RWPE1 (cell line): ENCODE measurements around the gene KRTAP9-7.
"Not testable (repeated sequence)": the region's sequence is repeated elsewhere in the genome, so short reads cannot be mapped to it uniquely, and the experiment has no call there.

Experiments
- CTCF ChIA-PET: fragments of 350-600 bp; sonication (Branson Sonifier 250); formaldehyde crosslinking; extraction: SDS; loops from one replicate; lab custom pipeline; 2021; lab: Yijun Ruan, JAX
- POLR2A ChIA-PET: fragments of 400-600 bp; formaldehyde crosslinking; extraction: SDS; loops from one replicate; lab custom pipeline; 2020; ENCODE audit warnings: antibody characterized with exemption; ENCODE audit not compliant: low non-redundant PET; lab: Yijun Ruan, JAX
- DNase-seq: peaks from one replicate; pipeline ENCODE4 v3.0.0; 2012; ENCODE audit warnings: low spot score
- H3K27ac ChIP-seq: fragments of 450-650 bp; 2 replicates; pipeline ENCODE4 v1.5.1; 2017
- TF ChIP-seq, protein P1 (sequence below): fragments of 450-650 bp; conservative IDR thresholded peaks from 2 replicates; pipeline ENCODE4 v1.5.1; 2017; ENCODE audit warnings: low read depth, mild to moderate bottlenecking

The KRTAP9-7 gene

DNA sequence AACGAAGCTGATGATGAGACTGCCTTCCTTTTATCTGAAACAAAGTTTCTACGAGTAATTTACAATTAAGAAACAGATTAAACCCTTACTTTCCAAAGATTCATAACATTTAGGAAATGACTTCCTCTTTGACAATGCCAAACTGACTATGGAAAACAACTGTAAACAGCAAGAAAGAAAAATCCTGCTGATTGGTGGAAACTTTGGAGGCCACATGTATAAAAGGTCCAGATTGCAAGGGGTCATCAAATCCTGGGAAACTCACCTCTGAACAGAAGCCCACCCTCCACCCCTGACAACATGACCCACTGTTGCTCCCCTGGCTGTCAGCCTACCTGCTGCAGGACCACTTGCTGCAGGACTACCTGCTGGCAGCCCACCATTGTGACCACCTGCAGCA lies 10.4 kb upstream of the KRTAP9-7 start, which contains the start of gene KRTAP9-6:
KRTAP9-6 (plus strand) TSS at position 301 of the 400 bp plus-strand sequence; CDS start at position 301, 0 bp downstream.
- H3K27ac ChIP-seq, result no peak within 1 kb of the TSS
- POLR2A ChIA-PET, result no interaction called here
- CTCF ChIA-PET, result no interaction called here
- no peak for DNase-seq
- TF ChIP-seq, protein P1, sequence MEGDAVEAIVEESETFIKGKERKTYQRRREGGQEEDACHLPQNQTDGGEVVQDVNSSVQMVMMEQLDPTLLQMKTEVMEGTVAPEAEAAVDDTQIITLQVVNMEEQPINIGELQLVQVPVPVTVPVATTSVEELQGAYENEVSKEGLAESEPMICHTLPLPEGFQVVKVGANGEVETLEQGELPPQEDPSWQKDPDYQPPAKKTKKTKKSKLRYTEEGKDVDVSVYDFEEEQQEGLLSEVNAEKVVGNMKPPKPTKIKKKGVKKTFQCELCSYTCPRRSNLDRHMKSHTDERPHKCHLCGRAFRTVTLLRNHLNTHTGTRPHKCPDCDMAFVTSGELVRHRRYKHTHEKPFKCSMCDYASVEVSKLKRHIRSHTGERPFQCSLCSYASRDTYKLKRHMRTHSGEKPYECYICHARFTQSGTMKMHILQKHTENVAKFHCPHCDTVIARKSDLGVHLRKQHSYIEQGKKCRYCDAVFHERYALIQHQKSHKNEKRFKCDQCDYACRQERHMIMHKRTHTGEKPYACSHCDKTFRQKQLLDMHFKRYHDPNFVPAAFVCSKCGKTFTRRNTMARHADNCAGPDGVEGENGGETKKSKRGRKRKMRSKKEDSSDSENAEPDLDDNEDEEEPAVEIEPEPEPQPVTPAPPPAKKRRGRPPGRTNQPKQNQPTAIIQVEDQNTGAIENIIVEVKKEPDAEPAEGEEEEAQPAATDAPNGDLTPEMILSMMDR, result no peak

DNA sequence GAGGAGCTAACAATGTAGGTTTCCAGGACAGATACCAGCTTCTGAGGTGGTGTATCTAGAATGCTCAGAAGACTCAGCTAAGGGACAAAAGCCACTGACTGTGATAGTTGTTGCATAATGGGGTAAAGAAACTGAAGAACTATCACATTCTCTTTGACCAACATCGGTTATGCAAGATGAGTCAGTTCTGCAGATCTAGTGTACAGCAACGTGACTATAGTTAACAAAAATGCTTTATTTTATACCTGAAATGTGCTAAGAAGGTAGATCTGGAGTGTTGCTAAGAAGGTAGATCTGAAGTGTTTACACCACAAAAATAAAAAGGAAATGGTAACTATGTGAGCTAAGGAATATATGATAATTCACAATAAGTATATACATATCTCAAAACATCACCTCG lies 7.8 kb upstream of the KRTAP9-7 start:
- ChIA-PET POLR2A (no interaction called here), CTCF (no interaction called here)
- no peak for DNase-seq
- TF ChIP-seq, protein P1, result no peak
- H3K27ac ChIP-seq, result no peak overlapping the region

DNA sequence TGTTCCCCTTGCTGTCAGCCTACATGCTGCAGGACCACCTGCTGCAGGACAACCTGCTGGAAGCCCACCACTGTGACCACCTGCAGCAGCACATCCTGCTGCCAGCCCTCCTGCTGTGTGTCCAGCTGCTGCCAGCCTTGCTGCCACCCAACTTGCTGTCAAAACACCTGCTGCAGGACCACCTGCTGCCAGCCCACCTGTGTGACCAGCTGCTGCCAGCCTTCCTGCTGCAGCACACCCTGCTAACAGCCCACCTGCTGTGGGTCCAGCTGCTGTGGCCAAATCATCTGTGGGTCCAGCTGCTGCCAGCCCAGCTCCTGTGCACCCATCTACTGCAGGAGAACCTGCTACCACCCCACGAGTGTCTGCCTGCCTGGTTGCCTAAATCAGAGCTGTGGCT lies 4.2 kb upstream of the KRTAP9-7 start:
- POLR2A ChIA-PET, CTCF ChIA-PET, H3K27ac ChIP-seq: not testable (repeated sequence)

DNA sequence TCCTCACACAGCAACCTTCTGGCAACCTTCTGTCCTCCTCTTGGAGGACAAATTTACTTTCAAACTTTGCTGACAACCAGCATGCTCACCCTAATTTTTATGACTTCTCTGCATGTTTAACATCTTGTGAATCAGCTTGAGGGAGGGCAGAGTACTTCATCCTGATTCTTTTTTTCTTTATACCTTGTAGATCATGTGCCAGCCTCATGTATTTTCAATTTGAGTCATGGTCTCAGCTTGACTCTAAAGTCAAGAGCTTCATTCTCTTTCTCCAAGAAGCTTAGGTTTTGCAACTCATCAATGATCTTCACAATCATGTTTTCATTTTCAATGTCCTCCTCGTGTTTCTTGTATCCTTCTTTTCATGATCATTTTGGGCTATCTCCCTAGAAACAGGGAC lies 3.6 kb upstream of the KRTAP9-7 start:
- H3K27ac ChIP-seq, result no peak overlapping the region
- POLR2A ChIA-PET, result no interaction called here
- CTCF ChIA-PET, result no interaction called here
- TF ChIP-seq, protein P1, result no peak
- DNase-seq, result no peak

More for the DNA sequence above, 4.2 kb upstream of the KRTAP9-7 start:
- not testable (repeated sequence) for DNase-seq

DNA sequence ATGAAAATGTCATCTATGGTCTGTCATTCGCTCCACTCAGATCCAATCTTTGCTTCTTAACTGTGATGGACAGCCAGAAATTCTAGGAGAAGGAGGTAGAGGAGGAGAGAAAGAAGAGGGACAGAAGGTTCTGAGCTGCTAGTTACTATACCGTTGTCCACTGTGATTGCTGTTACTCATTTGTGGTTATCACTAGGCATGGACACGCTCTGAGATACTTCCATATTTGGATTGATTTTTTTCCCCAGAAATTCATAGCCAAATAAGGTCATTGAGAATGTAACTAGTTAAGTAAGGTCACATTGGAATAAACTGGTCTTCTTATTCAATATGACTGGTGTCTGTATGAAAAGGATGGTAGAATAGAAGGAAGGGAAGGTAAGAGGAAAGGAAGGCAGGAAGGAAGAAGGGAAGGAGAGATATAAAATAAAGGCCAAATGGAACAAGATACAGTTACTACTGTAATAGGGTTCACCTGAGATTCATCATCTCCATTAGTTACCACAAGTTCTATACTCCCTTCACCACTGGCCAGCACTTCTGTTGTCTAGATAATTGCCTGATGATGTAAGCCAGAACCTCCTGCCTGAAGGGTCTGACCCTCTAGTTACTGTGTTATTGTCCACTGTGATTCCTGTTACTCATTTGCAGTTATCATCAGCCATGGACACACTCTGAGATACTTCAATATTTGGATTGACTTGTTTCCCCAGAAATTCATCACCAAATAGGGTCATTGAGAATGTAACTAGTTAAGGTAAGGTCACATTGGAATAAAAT lies 2.9 kb downstream of the KRTAP9-7 start:
- DNase-seq, result no peak
- no peak overlapping the region for H3K27ac ChIP-seq
- TF ChIP-seq, protein P1, result no peak
- ChIA-PET POLR2A (no interaction called here), CTCF (interaction anchor here (0.6 kb wide), 1 partner anchor 23 kb away, joined by 5 read pairs; no protein-coding TSS in a partner anchor)

DNA sequence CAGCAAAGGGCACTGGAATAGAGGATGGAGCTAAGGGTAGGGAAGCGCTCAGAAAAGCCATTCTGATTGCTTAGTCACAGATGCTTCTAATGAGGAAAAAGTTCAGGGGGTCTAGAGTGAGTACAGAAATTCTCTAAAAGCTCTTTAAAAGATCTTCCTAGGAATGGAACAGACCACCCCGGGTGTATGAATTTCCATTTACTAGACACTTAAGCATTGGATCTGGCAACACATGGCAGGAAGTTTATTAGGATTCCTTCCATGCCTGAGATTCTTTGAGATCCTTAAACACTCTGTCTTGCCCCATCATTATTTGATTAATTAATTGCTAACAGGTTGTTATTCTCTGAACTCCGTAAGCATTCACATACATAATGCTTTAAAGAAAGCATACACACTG lies 8.5 kb downstream of the KRTAP9-7 start:
- no peak for DNase-seq
- H3K27ac ChIP-seq, result no peak overlapping the region
- TF ChIP-seq, protein P1, result no peak
- POLR2A ChIA-PET, result no interaction called here
- CTCF ChIA-PET, result no interaction called here

DNA sequence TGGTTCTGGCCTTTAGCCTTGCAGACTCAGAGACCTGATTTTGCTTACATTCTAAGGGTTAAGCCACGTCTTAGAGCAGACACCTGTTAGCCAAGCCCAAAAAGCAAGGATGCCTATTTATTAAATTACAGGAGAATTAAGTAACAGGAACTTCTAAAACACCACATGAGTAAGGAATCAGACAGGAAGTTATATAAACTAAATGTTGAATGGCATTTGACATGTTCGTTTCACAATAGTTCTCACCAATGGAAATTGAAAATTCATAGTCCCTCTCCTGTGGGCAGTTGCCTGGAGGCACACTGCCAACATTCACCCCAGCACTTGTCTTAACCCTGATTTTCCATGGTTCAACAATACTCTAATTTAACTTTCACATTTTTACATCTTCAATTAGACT lies 9.0 kb downstream of the KRTAP9-7 start:
- POLR2A ChIA-PET, result no interaction called here
- CTCF ChIA-PET, result no interaction called here
- TF ChIP-seq, protein P1, result no peak
- DNase-seq, result no peak
- no peak overlapping the region for H3K27ac ChIP-seq
